ENCODE results near the gene CTNNA3. TPM values are rescaled to one million over a fixed set of nuclear protein-coding genes. Genes with fewer than 3 reads are reported as not detected.

Gene CTNNA3
- total RNA-seq, 6 experiments from 2014 or later: 0.19 to 3.6 (median 1.2) TPM

- Histone ChIP-seq H3K4me3 (no peak overlapping the region), H3K27me3 (no peaks in the 10 kb centered on the region), H3K36me3 (no peaks in the 10 kb centered on the region), H3K27ac (no peak overlapping the region), H3K4me1 (no peaks in the 10 kb centered on the region), H3K9me3 (no peaks in the 10 kb centered on the region)
- ATAC-seq (no peak), DNase-seq (no peak)
- intact Hi-C loops (cut with DNase I): no loop called here
- WGBS (ENCODE audit: insufficient coverage, low coverage, low lambda C conversion rate, missing lambda C conversion rate): 100% methylated on average over 2 of the region's 2 CpGs
- TF ChIP-seq POLR2A (IDR thresholded peaks at IDR 0.05): no peak
- TF ChIP-seq CTCF (IDR thresholded peaks at IDR 0.05): no peak
These were observed 1190.9 kb downstream of the CTNNA3 start for GRCh38 chr10:66505003-66505657.

- Histone ChIP-seq H3K4me3 (no peak overlapping the region), H3K27me3 (no peaks in the 10 kb centered on the region), H3K9me3 (no peaks in the 10 kb centered on the region), H3K36me3 (no peaks in the 10 kb centered on the region), H3K4me1 (no peaks in the 10 kb centered on the region), H3K27ac (no peak overlapping the region)
- intact Hi-C loops (cut with DNase I): no loop called here
- WGBS (ENCODE audit: insufficient coverage, low coverage, low lambda C conversion rate, missing lambda C conversion rate): 63% methylated on average over 2 of the region's 2 CpGs
- ATAC-seq (peak in 3 of 4 donors; percentile 44 to 78 (median 67)), DNase-seq (no peak)
- TF ChIP-seq CTCF (IDR thresholded peaks at IDR 0.05): no peak
- no peak for TF ChIP-seq POLR2A (IDR thresholded peaks at IDR 0.05)
These were observed 1194.6 kb downstream of the CTNNA3 start for GRCh38 chr10:66501356-66501755.

GRCh38 chr10:66483966-66484365, 1212.0 kb downstream of the CTNNA3 start:
- no peak for DNase-seq
- intact Hi-C loops (cut with DNase I): no loop called here
- H3K9me3 ChIP-seq: no peaks in the 10 kb centered on the region

GRCh38 chr10:66472156-66472555, 1223.8 kb downstream of the CTNNA3 start:
- no peaks in the 10 kb centered on the region for H3K36me3 ChIP-seq
- intact Hi-C loops (cut with DNase I): no loop called here

More at GRCh38 chr10:66483966-66484365, 1212.0 kb downstream of the CTNNA3 start:
- H3K27me3 ChIP-seq: no peaks in the 10 kb centered on the region
- H3K36me3 ChIP-seq: no peaks in the 10 kb centered on the region
- H3K27ac ChIP-seq: no peak overlapping the region
- no peak for ATAC-seq
- TF ChIP-seq POLR2A (IDR thresholded peaks at IDR 0.05) (no peak), CTCF (IDR thresholded peaks at IDR 0.05) (no peak)
- H3K4me3 ChIP-seq: no peak overlapping the region
- no peaks in the 10 kb centered on the region for H3K4me1 ChIP-seq

More at GRCh38 chr10:66472156-66472555, 1223.8 kb downstream of the CTNNA3 start:
- no peak for TF ChIP-seq CTCF (IDR thresholded peaks at IDR 0.05)
- no peak for TF ChIP-seq POLR2A (IDR thresholded peaks at IDR 0.05)
- Histone ChIP-seq H3K27me3 (no peaks in the 10 kb centered on the region), H3K4me1 (no peaks in the 10 kb centered on the region), H3K9me3 (no peaks in the 10 kb centered on the region), H3K27ac (no peak overlapping the region), H3K4me3 (no peak overlapping the region)
- WGBS (ENCODE audit: insufficient coverage, low coverage, low lambda C conversion rate, missing lambda C conversion rate): 23% methylated on average over 1 of the region's 1 CpG
- no peak for ATAC-seq
- DNase-seq: no peak

Data from right lobe of liver (tissue), 6 donors.